ENCODE data around the gene LIAS. TPM values are rescaled to one million over a fixed set of nuclear protein-coding genes. Genes with fewer than 3 reads are reported as not detected.

The LIAS gene
- total and polyA plus RNA-seq, 2 experiments from 2014 or later = 16.3 to 19.0 TPM

- no peak for DNase-seq (ENCODE audit: low read depth in 1 of 2, low spot score in 1 of 2)
- H3K27me3 ChIP-seq = peaks cover 10% of the 10 kb centered on the region
- H3K4me3 ChIP-seq = no peak overlapping the region
- H3K36me3 ChIP-seq = no peaks in the 10 kb centered on the region
- no peaks in the 10 kb centered on the region for H3K4me1 ChIP-seq (ENCODE audit: low read depth)
- no peak overlapping the region for H3K27ac ChIP-seq
- no peaks in the 10 kb centered on the region for H3K9me3 ChIP-seq (ENCODE audit: low read depth)
- no peak for TF ChIP-seq CTCF (IDR thresholded peaks at IDR 0.05; ENCODE audit: low read depth, low read length)
Measured at GRCh38 chr4:39441593-39441992, 17.3 kb upstream of the LIAS start.

- no peak overlapping the region for H3K4me3 ChIP-seq
- H3K27ac ChIP-seq = no peak overlapping the region
- DNase-seq (ENCODE audit: low read depth in 1 of 2, low spot score in 1 of 2) = no peak
- peaks cover 8% of the 10 kb centered on the region for H3K27me3 ChIP-seq
- H3K4me1 ChIP-seq (ENCODE audit: low read depth) = no peaks in the 10 kb centered on the region
- H3K36me3 ChIP-seq = no peaks in the 10 kb centered on the region
- TF ChIP-seq CTCF (IDR thresholded peaks at IDR 0.05; ENCODE audit: low read depth, low read length) = no peak
- H3K9me3 ChIP-seq (ENCODE audit: low read depth) = no peaks in the 10 kb centered on the region
Measured at GRCh38 chr4:39442998-39443397, 15.9 kb upstream of the LIAS start.

GRCh38 chr4:39446483-39446841, 12.4 kb upstream of the LIAS start:
- Histone ChIP-seq H3K27me3 (no peaks in the 10 kb centered on the region), H3K4me1 (ENCODE audit: low read depth) (no peaks in the 10 kb centered on the region), H3K9me3 (ENCODE audit: low read depth) (no peaks in the 10 kb centered on the region), H3K27ac (no peak overlapping the region), H3K4me3 (no peak overlapping the region), H3K36me3 (peaks cover 1% of the 10 kb centered on the region)
- no peak for DNase-seq (ENCODE audit: low read depth in 1 of 2, low spot score in 1 of 2)
- no peak for TF ChIP-seq CTCF (IDR thresholded peaks at IDR 0.05; ENCODE audit: low read depth, low read length)

GRCh38 chr4:39446842-39447573, 11.8 kb upstream of the LIAS start:
- no peak overlapping the region for H3K27ac ChIP-seq
- H3K36me3 ChIP-seq = peaks cover 6% of the 10 kb centered on the region
- H3K27me3 ChIP-seq = no peaks in the 10 kb centered on the region
- no peaks in the 10 kb centered on the region for H3K9me3 ChIP-seq (ENCODE audit: low read depth)
- no peaks in the 10 kb centered on the region for H3K4me1 ChIP-seq (ENCODE audit: low read depth)
- peak; percentile 31 to 82 for DNase-seq (ENCODE audit: low read depth in 1 of 2, low spot score in 1 of 2)
- peak; percentile 53 for TF ChIP-seq CTCF (IDR thresholded peaks at IDR 0.05; ENCODE audit: low read depth, low read length)
- no peak overlapping the region for H3K4me3 ChIP-seq

GRCh38 chr4:39450618-39451017, 8.2 kb upstream of the LIAS start:
- peaks cover 41% of the 10 kb centered on the region for H3K36me3 ChIP-seq
- TF ChIP-seq CTCF (IDR thresholded peaks at IDR 0.05; ENCODE audit: low read depth, low read length) = no peak

More at GRCh38 chr4:39450618-39451017, 8.2 kb upstream of the LIAS start:
- H3K4me3 ChIP-seq = no peak overlapping the region
- H3K9me3 ChIP-seq (ENCODE audit: low read depth) = no peaks in the 10 kb centered on the region
- no peak for DNase-seq (ENCODE audit: low read depth in 1 of 2, low spot score in 1 of 2)
- H3K4me1 ChIP-seq (ENCODE audit: low read depth) = no peaks in the 10 kb centered on the region
- H3K27me3 ChIP-seq = no peaks in the 10 kb centered on the region
- H3K27ac ChIP-seq = peak overlapping the region; percentile 11

All from cardiac muscle cell (in vitro differentiated cells and primary cell).